HCT116 (cell line): ENCODE results near the gene FNIP2. TPM values are rescaled to one million over a fixed set of nuclear protein-coding genes. Genes with fewer than 3 reads are reported as not detected.

Source experiments
- ATAC-seq: fragments of 200-7000 bp; cut with Tn5 transposase; 2 replicates; pipeline ENCODE4 v1.9.1; 2020; ENCODE audit warnings: mild to moderate bottlenecking, moderate library complexity
- BruUV-seq: library from RNA; stranded (reverse); fragments of 400-500 nt; replicated peaks from 2 replicates; lab custom pipeline; 2021; lab: Mats Ljungman, UMichigan
- CTCF ChIA-PET: fragments of 300-600 bp; sonication (Branson Sonifier 250); formaldehyde crosslinking; loops from one replicate; lab custom pipeline; 2021; ENCODE audit warnings: antibody characterized with exemption; lab: Charles Lee
- POLR2A ChIA-PET: fragments of 300-600, 350-600 bp; sonication (Branson Sonifier 250); formaldehyde crosslinking; loops from one replicate; lab custom pipeline; 2021; ENCODE audit warnings: antibody characterized with exemption; lab: Charles Lee
- RAD21 ChIA-PET, 2 experiments: fragments of 300-600 bp; sonication (Branson Sonifier 250); formaldehyde crosslinking; loops; one replicate each; lab custom pipeline; 2023; ENCODE audit warnings: low total read pairs in 2 of 2; ENCODE audit not compliant: uncharacterized antibody in 2 of 2, unreplicated experiment in 2 of 2, low non-redundant PET in 1 of 2; lab: Charles Lee
- DNase-seq: peaks from one replicate; pipeline ENCODE4 v3.0.0-alpha.2; 2010; ENCODE audit warnings: low read depth, low spot score
- H2AFZ ChIP-seq: fragments of 200-600 bp; shearing (Covaris generic), sonication (generic); 2 replicates; pipeline ENCODE4 v1.6.1; 2017; ENCODE audit warnings: low read depth, mixed run types, mixed read lengths, antibody characterized with exemption, low read length; ENCODE audit not compliant: poor library complexity, severe bottlenecking
- H3K27ac ChIP-seq: 2 replicates; pipeline ENCODE4 v1.5.1; 2012; ENCODE audit warnings: low read depth, low read length
- H3K27me3 ChIP-seq: fragments of 200-600 bp; sonication (generic); 2 replicates; pipeline ENCODE4 v1.6.1; 2016; ENCODE audit warnings: mixed run types, low read length, mixed read lengths; ENCODE audit not compliant: insufficient read depth
- H3K36me3 ChIP-seq, 2 experiments: fragments of 200-500 bp in 1 of 2; fragments of 200-600 bp in 1 of 2; sonication (Bioruptor generic) in 1 of 2; sonication (generic) in 1 of 2; 2 replicates each; pipeline versions ENCODE4 v1.5.1 to v1.6.1; 2014 to 2016; ENCODE audit warnings: low read length in 2 of 2, inconsistent platforms in 1 of 2, mixed read lengths in 1 of 2, mixed run types in 1 of 2; ENCODE audit not compliant: insufficient read depth in 2 of 2, control insufficient read depth in 1 of 2
- H3K4me1 ChIP-seq, 2 experiments: fragments of 200-600 bp in 1 of 2; sonication (generic) in 1 of 2; 2 replicates each; pipeline versions ENCODE4 v1.5.1 to v1.6.1; 2012 to 2017; ENCODE audit warnings: low read length in 2 of 2, inconsistent platforms in 1 of 2, mild to moderate bottlenecking in 1 of 2, mixed read lengths in 1 of 2, mixed run types in 1 of 2, moderate library complexity in 1 of 2; ENCODE audit not compliant: insufficient read depth in 2 of 2, control insufficient read depth in 1 of 2
- H3K4me2 ChIP-seq: fragments of 200-600 bp; sonication (generic); 2 replicates; pipeline ENCODE4 v1.6.1; 2017; ENCODE audit warnings: mixed run types, low read length, mixed read lengths
- H3K4me3 ChIP-seq, 2 experiments: fragments of 200-600 bp in 1 of 2; sonication (generic) in 1 of 2; replicated peaks in 1 of 2; 2 replicates each; pipeline ENCODE4 v1.5.1; 2011 to 2016; ENCODE audit warnings: low read length in 2 of 2, control low read depth in 1 of 2, low read depth in 1 of 2, mild to moderate bottlenecking in 1 of 2, mixed read lengths in 1 of 2, mixed run types in 1 of 2
- H3K79me2 ChIP-seq: fragments of 200-600 bp; sonication (generic); 2 replicates; pipeline ENCODE4 v1.6.1; 2017; ENCODE audit warnings: mild to moderate bottlenecking, mixed run types, low read length, moderate library complexity, mixed read lengths; ENCODE audit not compliant: insufficient read depth
- H3K9ac ChIP-seq: fragments of 200-600 bp; sonication (generic); 2 replicates; pipeline ENCODE4 v1.6.1; 2016; ENCODE audit warnings: low read length, mixed read lengths
- H3K9me2 ChIP-seq: fragments of 200-600 bp; sonication (generic), shearing (Covaris generic); 2 replicates; pipeline ENCODE4 v1.6.1; 2017; ENCODE audit warnings: mixed run types, mild to moderate bottlenecking, moderate library complexity; ENCODE audit not compliant: insufficient read depth
- H3K9me3 ChIP-seq, 2 experiments: fragments of 200-500 bp in 1 of 2; fragments of 200-600 bp in 1 of 2; sonication (Bioruptor generic) in 1 of 2; sonication (generic) in 1 of 2; 2 replicates each; pipeline ENCODE4 v1.6.1; 2014 to 2017; ENCODE audit warnings: low read length in 2 of 2, mixed read lengths in 2 of 2, inconsistent platforms in 1 of 2, low read depth in 1 of 2, mild to moderate bottlenecking in 1 of 2, mixed run types in 1 of 2, moderate library complexity in 1 of 2; ENCODE audit not compliant: control insufficient read depth in 1 of 2, insufficient read depth in 1 of 2
- H4K20me1 ChIP-seq: fragments of 200-600 bp; sonication (generic), shearing (Covaris generic); 2 replicates; pipeline ENCODE4 v1.6.1; 2017; ENCODE audit warnings: mixed run types, mild to moderate bottlenecking, moderate library complexity; ENCODE audit not compliant: insufficient read depth
- CEBPB ChIP-seq: IDR thresholded peaks from 2 replicates; pipeline ENCODE4 v1.6.1; 2012; ENCODE audit warnings: low read depth
- CTCF ChIP-seq, 3 experiments: fragments of 200-600 bp in 1 of 3; sonication (generic) in 1 of 3; IDR thresholded peaks in 2 of 3; conservative IDR thresholded peaks in 1 of 3; 2 replicates each; pipeline ENCODE4 v1.5.1; 2012 to 2017; ENCODE audit warnings: low read depth in 2 of 3, low read length in 2 of 3, antibody characterized with exemption in 1 of 3, borderline replicate concordance in 1 of 3, control low read depth in 1 of 3, mild to moderate bottlenecking in 1 of 3, mixed read lengths in 1 of 3, mixed run types in 1 of 3, moderate library complexity in 1 of 3; ENCODE audit not compliant: insufficient read depth in 1 of 3
- EGR1 ChIP-seq: IDR thresholded peaks from 2 replicates; pipeline ENCODE4 v1.6.1; 2012; ENCODE audit warnings: low read depth
- ELF1 ChIP-seq: IDR thresholded peaks from 2 replicates; pipeline ENCODE4 v1.6.1; 2012; ENCODE audit warnings: low read depth, borderline replicate concordance
- JUND ChIP-seq: IDR thresholded peaks from 2 replicates; pipeline ENCODE4 v1.6.1; 2012
- POLR2A ChIP-seq: IDR thresholded peaks from 2 replicates; pipeline ENCODE4 v1.7.0; 2011; ENCODE audit warnings: borderline replicate concordance; ENCODE audit not compliant: insufficient read depth, insufficient read length; ENCODE audit errors: extremely low read depth
- POLR2AphosphoS5 ChIP-seq: IDR thresholded peaks from 2 replicates; pipeline ENCODE4 v1.6.1; 2011; ENCODE audit warnings: mild to moderate bottlenecking, low read depth, low read length, moderate library complexity
- REST ChIP-seq: IDR thresholded peaks from 2 replicates; pipeline ENCODE4 v1.6.1; 2012; ENCODE audit warnings: low read depth
- SIN3A ChIP-seq: IDR thresholded peaks from 2 replicates; pipeline ENCODE4 v1.6.1; 2012; ENCODE audit warnings: low read depth
- SP1 ChIP-seq: IDR thresholded peaks from 2 replicates; pipeline ENCODE4 v1.6.1; 2012; ENCODE audit warnings: low read depth
- TCF7L2 ChIP-seq: IDR thresholded peaks from 2 replicates; pipeline ENCODE4 v1.7.0; 2011; ENCODE audit warnings: borderline replicate concordance, inconsistent platforms; ENCODE audit not compliant: insufficient read depth, insufficient read length; ENCODE audit errors: extremely low read depth
- ZBTB33 ChIP-seq: IDR thresholded peaks from 2 replicates; pipeline ENCODE4 v1.6.1; 2011; ENCODE audit warnings: mild to moderate bottlenecking, low read length, moderate library complexity; ENCODE audit not compliant: insufficient replicate concordance; ENCODE audit errors: extremely low read depth
- ZFX ChIP-seq: fragments of 450-650 bp; IDR thresholded peaks from 2 replicates; pipeline ENCODE4 v1.6.1; 2017
- ZNF274 ChIP-seq: fragments of 200-500 bp; sonication (Bioruptor generic); IDR thresholded peaks from 2 replicates; pipeline ENCODE4 v1.6.1; 2014; ENCODE audit warnings: mild to moderate bottlenecking, low read depth, low read length, inconsistent platforms
- intact Hi-C: fragments of 100-400 bp; cut with micrococcal nuclease; formaldehyde crosslinking; loops from 2 replicates; pipeline ENCODE4 v1.10.0; 2022
- total RNA-seq: library from RNA; stranded (reverse); gene quantifications from one replicate; pipeline ENCODE4 v1.2.1, GENCODE V29; 2021; ENCODE audit not compliant: unreplicated experiment

The FNIP2 gene
- total RNA-seq, 1 experiment from 2014 or later, result 4.8 TPM

- Histone ChIP-seq H3K79me2 (no peaks in the 10 kb centered on the region), H3K9me3 (no peaks in the 10 kb centered on the region), H3K27ac (no peak overlapping the region), H3K4me1 (peaks cover 0 to 13% of the 10 kb centered on the region in 2 experiments; a peak in 3 of 4 replicates), H3K4me3 (no peak overlapping the region), H3K36me3 (no peaks in the 10 kb centered on the region), H3K4me2 (no peak overlapping the region), H3K9me2 (no peaks in the 10 kb centered on the region), H3K9ac (no peak overlapping the region), H3K27me3 (no peaks in the 10 kb centered on the region), H2AFZ (no peak overlapping the region), H4K20me1 (no peaks in the 10 kb centered on the region)
- intact Hi-C loops, result no loop called here
- ATAC-seq (no peak), DNase-seq (no peak)
- CTCF ChIA-PET, result no interaction called here
- POLR2A ChIA-PET, result no interaction called here
- RAD21 ChIA-PET, result no interaction called here
- no TSS peak for BruUV-seq
- no peak for TF ChIP-seq CTCF (IDR thresholded peaks at IDR 0.05 in 2 of 3, conservative IDR thresholded peaks at IDR 0.05 in 1 of 3; ENCODE audit: borderline replicate concordance in 1 of 3, insufficient read depth in 1 of 3, low read depth in 2 of 3, low read length in 2 of 3)
- no peak for TF ChIP-seq CEBPB
- TF ChIP-seq ZBTB33, result no peak
- no peak for TF ChIP-seq SP1
- no peak for TF ChIP-seq POLR2AphosphoS5
- no peak for TF ChIP-seq TCF7L2
- TF ChIP-seq POLR2A, result no peak
- no peak for TF ChIP-seq EGR1
- TF ChIP-seq ELF1, result no peak
- TF ChIP-seq ZFX, result no peak
- TF ChIP-seq JUND, result no peak
- TF ChIP-seq ZNF274, result no peak
- no peak for TF ChIP-seq REST
- TF ChIP-seq SIN3A, result no peak
Measured at GRCh38 chr4:158906073-158906472, 137.2 kb downstream of the FNIP2 start.
